Hepatic stellate cell (primary cell): ENCODE results near the gene ROBO2.

Experiments
- DNase-seq: peaks from one replicate; pipeline ENCODE4 v3.0.0; 2011; ENCODE audit warnings: low spot score

Gene ROBO2

GRCh38 chr3:77414881-77415280 lies 375.0 kb downstream of the ROBO2 start:
- DNase-seq = no peak

GRCh38 chr3:77420336-77420735 lies 380.4 kb downstream of the ROBO2 start:
- no peak for DNase-seq

GRCh38 chr3:77421916-77422315 lies 382.0 kb downstream of the ROBO2 start:
- no peak for DNase-seq

- DNase-seq = no peak
Measured at GRCh38 chr3:77426531-77426930, 386.6 kb downstream of the ROBO2 start.

GRCh38 chr3:77427528-77427927 lies 387.6 kb downstream of the ROBO2 start:
- DNase-seq = no peak

GRCh38 chr3:77436908-77437307 lies 397.0 kb downstream of the ROBO2 start:
- DNase-seq = no peak

GRCh38 chr3:77446084-77446483 lies 406.2 kb downstream of the ROBO2 start:
- DNase-seq = no peak

- DNase-seq = no peak
Measured at GRCh38 chr3:77446761-77447160, 406.9 kb downstream of the ROBO2 start.

GRCh38 chr3:77449459-77450350 lies 409.8 kb downstream of the ROBO2 start:
- DNase-seq = no peak

GRCh38 chr3:77456431-77456830 lies 416.5 kb downstream of the ROBO2 start:
- DNase-seq = no peak

GRCh38 chr3:77456906-77457305 lies 417.0 kb downstream of the ROBO2 start:
- DNase-seq = no peak

- DNase-seq = no peak
Measured at GRCh38 chr3:77459926-77460325, 420.0 kb downstream of the ROBO2 start.

- no peak for DNase-seq
Measured at GRCh38 chr3:77460326-77460725, 420.4 kb downstream of the ROBO2 start.

GRCh38 chr3:77462951-77463350 lies 423.1 kb downstream of the ROBO2 start:
- DNase-seq = no peak

- DNase-seq = no peak
Measured at GRCh38 chr3:77464111-77464688, 424.3 kb downstream of the ROBO2 start.

- DNase-seq = no peak
Measured at GRCh38 chr3:77466562-77467115, 426.7 kb downstream of the ROBO2 start.

GRCh38 chr3:77467702-77468625 lies 428.1 kb downstream of the ROBO2 start:
- no peak for DNase-seq

GRCh38 chr3:77468626-77469020 lies 428.7 kb downstream of the ROBO2 start:
- no peak for DNase-seq

GRCh38 chr3:77475507-77475906 lies 435.6 kb downstream of the ROBO2 start:
- no peak for DNase-seq

GRCh38 chr3:77479021-77479420 lies 439.1 kb downstream of the ROBO2 start:
- no peak for DNase-seq

GRCh38 chr3:77489216-77489615 lies 449.3 kb downstream of the ROBO2 start:
- DNase-seq = no peak

- no peak for DNase-seq
Measured at GRCh38 chr3:77491961-77492360, 452.1 kb downstream of the ROBO2 start.
